Peyer's patch (tissue), 4 donors: ENCODE results near the gene NELFB. TPM values are rescaled to one million over a fixed set of nuclear protein-coding genes. Genes with fewer than 3 reads are reported as not detected.

Experiments
- DNase-seq, 3 donors: peaks; one replicate each; pipeline ENCODE4 v3.0.0-alpha.2; 2017 to 2019
- H3K27ac ChIP-seq, 4 donors: fragments of 200-600 bp; sonication (generic); one replicate each; pipeline ENCODE4 v1.5.1; 2016 to 2019
- H3K27me3 ChIP-seq, 2 donors: fragments of 200-600 bp; sonication (generic); one replicate each; pipeline ENCODE4 v1.5.1; 2019
- H3K36me3 ChIP-seq, 3 donors: fragments of 200-600 bp; sonication (generic); one replicate each; pipeline ENCODE4 v1.5.1; 2016 to 2019
- H3K4me1 ChIP-seq, 4 donors: fragments of 200-600 bp; sonication (generic); one replicate each; pipeline ENCODE4 v1.5.1; 2016 to 2019
- H3K4me3 ChIP-seq, 4 donors: fragments of 200-600 bp; sonication (generic); 1 replicate in 3 of 4; 2 replicates in 1 of 4; pipeline ENCODE4 v1.5.1; 2016 to 2019; ENCODE audit warnings: mild to moderate bottlenecking in 1 of 4
- H3K9me3 ChIP-seq, 4 donors: fragments of 200-600 bp; sonication (generic); one replicate each; pipeline ENCODE4 v1.5.1; 2016 to 2019; ENCODE audit warnings: mild to moderate bottlenecking in 1 of 4
- CTCF ChIP-seq, 6 experiments: fragments of 450-650 bp in 4 of 6; fragments of 200-600 bp in 2 of 6; sonication (generic) in 1 of 6; IDR thresholded peaks; one replicate each; pipeline ENCODE4 v1.5.1; 2017 to 2019; ENCODE audit warnings: antibody characterized with exemption in 6 of 6, mild to moderate bottlenecking in 3 of 6, moderate library complexity in 1 of 6
- POLR2A ChIP-seq, 2 donors: fragments of 450-650 bp; IDR thresholded peaks; one replicate each; pipeline ENCODE4 v1.5.1; 2017; ENCODE audit warnings: antibody characterized with exemption in 2 of 2, mild to moderate bottlenecking in 2 of 2, moderate library complexity in 2 of 2
- total RNA-seq, 4 donors: library from RNA; depleted of rRNA; stranded (reverse); fragments of >200 nt; gene quantifications; one replicate each; pipeline ENCODE4 v1.1.0, GENCODE V29; 2016

Gene NELFB
- total RNA-seq, 4 donors from 2014 or later, result 47.4 to 57.8 (median 50.2) TPM

DNA sequence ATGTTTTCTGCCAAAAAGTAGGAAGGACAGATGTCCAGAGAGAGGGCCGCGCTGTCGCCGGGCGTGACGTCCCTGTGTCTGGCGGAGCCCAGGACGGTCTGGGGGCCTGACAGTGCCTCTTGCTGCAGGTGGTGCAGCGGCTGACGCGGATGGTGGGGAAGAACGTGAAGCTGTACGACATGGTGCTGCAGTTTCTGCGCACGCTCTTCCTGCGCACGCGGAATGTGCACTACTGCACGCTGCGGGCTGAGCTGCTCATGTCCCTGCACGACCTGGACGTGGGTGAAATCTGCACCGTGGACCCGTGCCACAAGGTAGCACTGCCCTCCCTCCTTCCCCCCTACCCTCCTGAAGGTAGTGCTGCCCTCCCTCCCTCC is 7.8 kb downstream of the NELFB start:
- TF ChIP-seq CTCF (IDR thresholded peaks at IDR 0.05) (no peak), POLR2A (IDR thresholded peaks at IDR 0.05) (no peak)

GRCh38 chr9:137263506-137263905 is 8.4 kb downstream of the NELFB start:
- TF ChIP-seq CTCF (IDR thresholded peaks at IDR 0.05) (no peak), POLR2A (IDR thresholded peaks at IDR 0.05) (no peak)
- Histone ChIP-seq H3K9me3 (no peaks in the 10 kb centered on the region), H3K36me3 (peaks cover 0 to 49% (median 0%) of the 10 kb centered on the region in 3 donors), H3K4me3 (no peak overlapping the region), H3K4me1 (peaks cover 0 to 9% (median 0%) of the 10 kb centered on the region in 4 donors), H3K27me3 (no peaks in the 10 kb centered on the region), H3K27ac (no peak overlapping the region)
- DNase-seq, result no peak

More for the DNA sequence above, 7.8 kb downstream of the NELFB start:
- Histone ChIP-seq H3K9me3 (no peaks in the 10 kb centered on the region), H3K27me3 (no peaks in the 10 kb centered on the region), H3K4me1 (peaks cover 0 to 3% (median 0%) of the 10 kb centered on the region in 4 donors), H3K4me3 (no peak overlapping the region), H3K36me3 (peaks cover 0 to 54% (median 0%) of the 10 kb centered on the region in 3 donors), H3K27ac (no peak overlapping the region)
- no peak for DNase-seq

DNA sequence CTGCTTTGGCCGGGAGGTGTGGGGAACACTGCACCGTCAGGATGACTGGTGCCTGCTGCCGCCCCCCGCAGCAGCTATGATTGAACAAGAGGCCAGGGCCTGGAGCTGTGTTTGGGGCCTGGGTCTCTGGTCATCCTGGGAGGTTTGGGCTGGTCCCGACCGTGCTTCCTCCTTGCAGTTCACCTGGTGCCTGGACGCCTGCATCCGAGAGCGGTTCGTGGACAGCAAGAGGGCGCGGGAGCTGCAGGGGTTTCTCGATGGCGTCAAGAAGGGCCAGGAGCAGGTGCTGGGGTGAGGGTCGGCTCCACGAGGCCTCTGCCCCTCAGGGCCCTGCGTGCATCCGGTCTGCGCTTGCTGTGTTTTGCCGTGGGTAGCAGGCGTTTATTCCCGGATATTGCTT is 8.9 kb downstream of the NELFB start:
- H3K4me3 ChIP-seq, result no peak overlapping the region
- no peaks in the 10 kb centered on the region for H3K9me3 ChIP-seq
- no peak overlapping the region for H3K27ac ChIP-seq
- no peak for DNase-seq
- H3K4me1 ChIP-seq, result peaks cover 0 to 14% (median under 1%) of the 10 kb centered on the region in 4 donors
- TF ChIP-seq CTCF (IDR thresholded peaks at IDR 0.05) (no peak), POLR2A (IDR thresholded peaks at IDR 0.05) (no peak)
- H3K27me3 ChIP-seq, result no peaks in the 10 kb centered on the region
- H3K36me3 ChIP-seq, result peaks cover 0 to 43% (median 0%) of the 10 kb centered on the region in 3 donors

- no peak overlapping the region for H3K4me3 ChIP-seq
- no peaks in the 10 kb centered on the region for H3K27me3 ChIP-seq
- H3K4me1 ChIP-seq, result peaks cover 0 to 24% (median 8%) of the 10 kb centered on the region in 4 donors
- peaks cover 0 to 39% (median 0%) of the 10 kb centered on the region in 3 donors for H3K36me3 ChIP-seq
- DNase-seq, result no peak
- no peaks in the 10 kb centered on the region for H3K9me3 ChIP-seq
- no peak overlapping the region for H3K27ac ChIP-seq
- TF ChIP-seq CTCF (IDR thresholded peaks at IDR 0.05), result no peak
- no peak for TF ChIP-seq POLR2A (IDR thresholded peaks at IDR 0.05)
Measured at GRCh38 chr9:137265496-137266161, 10.5 kb downstream of the NELFB start.

- H3K27ac ChIP-seq, result no peak overlapping the region
- TF ChIP-seq CTCF (IDR thresholded peaks at IDR 0.05) (no peak), POLR2A (IDR thresholded peaks at IDR 0.05) (no peak)
- no peak overlapping the region for H3K4me3 ChIP-seq
- H3K4me1 ChIP-seq, result peaks cover 0 to 24% (median 10%) of the 10 kb centered on the region in 4 donors
- no peak for DNase-seq
- H3K9me3 ChIP-seq, result no peaks in the 10 kb centered on the region
- H3K36me3 ChIP-seq, result peaks cover 0 to 45% (median 0%) of the 10 kb centered on the region in 3 donors
- no peaks in the 10 kb centered on the region for H3K27me3 ChIP-seq
Measured at GRCh38 chr9:137266162-137266527, 11.0 kb downstream of the NELFB start.
